Aorta (tissue), 5 donors: ENCODE measurements around the gene LCNL1. TPM values are rescaled to one million over a fixed set of nuclear protein-coding genes. Genes with fewer than 3 reads are reported as not detected.

Experiments used
- ATAC-seq: fragments of 200-7000 bp; cut with Tn5 transposase; one replicate; pipeline ENCODE4 v1.9.1; 2022; ENCODE audit warnings: moderate library complexity; ENCODE audit not compliant: low FRiP score
- DNase-seq, 2 donors: peaks; one replicate each; pipeline ENCODE4 v3.0.0-alpha.2; 2020
- H3K27ac ChIP-seq, 2 donors: one replicate each; pipeline ENCODE4 v1.5.1; 2013; ENCODE audit warnings: low read length in 2 of 2, mild to moderate bottlenecking in 2 of 2, moderate library complexity in 2 of 2, control low read depth in 1 of 2, inconsistent platforms in 1 of 2, low read depth in 1 of 2
- H3K27me3 ChIP-seq, 2 donors: one replicate each; pipeline ENCODE4 v1.6.1; 2013; ENCODE audit warnings: control low read depth in 1 of 2, low read length in 1 of 2, mild to moderate bottlenecking in 1 of 2, moderate library complexity in 1 of 2; ENCODE audit not compliant: insufficient read depth in 2 of 2, control insufficient read depth in 1 of 2
- H3K36me3 ChIP-seq, 2 donors: one replicate each; pipeline ENCODE4 v1.6.1; 2013; ENCODE audit warnings: control low read depth in 1 of 2, low read length in 1 of 2, mild to moderate bottlenecking in 1 of 2; ENCODE audit not compliant: insufficient read depth in 2 of 2, control insufficient read depth in 1 of 2
- H3K4me1 ChIP-seq, 2 donors: one replicate each; pipeline ENCODE4 v1.6.1; 2013; ENCODE audit warnings: low read length in 2 of 2, control low read depth in 1 of 2, mild to moderate bottlenecking in 1 of 2, moderate library complexity in 1 of 2; ENCODE audit not compliant: insufficient read depth in 2 of 2, control insufficient read depth in 1 of 2
- H3K4me3 ChIP-seq, 2 donors: one replicate each; pipeline ENCODE4 v1.5.1; 2013; ENCODE audit warnings: low read length in 2 of 2, control low read depth in 1 of 2, mild to moderate bottlenecking in 1 of 2
- H3K9me3 ChIP-seq: one replicate; pipeline ENCODE4 v1.6.1; 2013; ENCODE audit warnings: mild to moderate bottlenecking, low read length; ENCODE audit not compliant: control insufficient read depth
- WGBS, 2 donors: extraction: QIAGEN DNeasy Blood & Tissue Kit; methylation state at CpG; one replicate each; pipeline ENCODE4 v1.1.7; 2013; 5-methylcytosine and 5-hydroxymethylcytosine counted together
- intact Hi-C, 2 donors: fragments of 100-400 bp; cut with DNase I; formaldehyde crosslinking; loops; one replicate each; pipeline versions ENCODE4 v1.14.2 to v1.15.0; 2022
- polyA plus RNA-seq, 2 donors: library from polyadenylated mRNA; stranded (reverse); fragments of 200-250 nt; gene quantifications; one replicate each; pipeline ENCODE4 v1.2.3, GENCODE V29; 2013
- total RNA-seq, 2 donors: library from RNA; stranded (reverse); fragmentation: NEBNext Ultra II Directional; extraction: Animal tissue kit (Norgen Biotek cat#: 25700); gene quantifications; one replicate each; pipeline ENCODE4 v1.2.1, GENCODE V29; 2021
- donor health status: healthy with polysubstance abuse.
- donor health status: Bipolar disorder and iron deficiency.
- donor health status: DM: no; HTN: no; CAD: no.
- donor health status: DM: no; HTN: no; CAD: no.
- donor health status: DM: yes; HTN: yes; CAD: no.

The LCNL1 gene
- total and polyA plus RNA-seq, 4 donors = 0.15 to 1.1 (median 0.36) TPM; not detected in 1

GRCh38 chr9:136950656-136951276 is 32.0 kb upstream of the LCNL1 start:
- intact Hi-C loops = loop anchor here in 1 of 2 donors (5.0 kb wide), 1 partner anchor 82 kb away; the partner anchor contains the start of gene FUT7
- no peaks in the 10 kb centered on the region for H3K36me3 ChIP-seq
- DNase-seq = no peak
- no peaks in the 10 kb centered on the region for H3K9me3 ChIP-seq
- ATAC-seq = peak; percentile 0
- H3K27me3 ChIP-seq = no peaks in the 10 kb centered on the region
- H3K27ac ChIP-seq = peak overlapping the region in 1 of 2 donors; percentile 41
- 8 to 14% methylated on average over 8 to 9 of the region's 9 CpGs for WGBS, 2 donors
- no peaks in the 10 kb centered on the region for H3K4me1 ChIP-seq
- no peak overlapping the region for H3K4me3 ChIP-seq

- DNase-seq = no peak
- Histone ChIP-seq H3K9me3 (no peaks in the 10 kb centered on the region), H3K27me3 (no peaks in the 10 kb centered on the region), H3K36me3 (no peaks in the 10 kb centered on the region), H3K27ac (no peak within 1 kb of the TSS), H3K4me3 (no peak within 1 kb of the TSS), H3K4me1 (no peaks in the 10 kb centered on the region)
- no peak for ATAC-seq
- intact Hi-C loops = loop anchor here in 1 of 2 donors (5.0 kb wide), 1 partner anchor 81 kb away; the partner anchor contains the start of gene FUT7
- 91% methylated on average over 14 of the region's 14 CpGs for WGBS, 2 donors
Measured at GRCh38 chr9:136951541-136952320, 31.1 kb upstream of the LCNL1 start, which contains the start of gene LCN12. TSS of gene LCN12 (plus strand) at chr9:136952273. CDS start at chr9:136952328, 55 bp downstream.

- ATAC-seq (no peak), DNase-seq (no peak)
- H3K4me1 ChIP-seq = no peaks in the 10 kb centered on the region
- 71 to 73% methylated on average over 15 of the region's 15 CpGs for WGBS, 2 donors
- no peaks in the 10 kb centered on the region for H3K9me3 ChIP-seq
- no peaks in the 10 kb centered on the region for H3K36me3 ChIP-seq
- intact Hi-C loops = loop anchor here in 1 of 2 donors (5.0 kb wide), 1 partner anchor 80 kb away; the partner anchor contains the start of gene FUT7
- H3K4me3 ChIP-seq = no peak overlapping the region
- H3K27ac ChIP-seq = no peak overlapping the region
- no peaks in the 10 kb centered on the region for H3K27me3 ChIP-seq
Measured at GRCh38 chr9:136952321-136952850, 30.4 kb upstream of the LCNL1 start.

GRCh38 chr9:136952876-136953770 is 29.7 kb upstream of the LCNL1 start:
- H3K27me3 ChIP-seq = no peaks in the 10 kb centered on the region
- no peak overlapping the region for H3K27ac ChIP-seq
- intact Hi-C loops = loop anchor here in 1 of 2 donors (5.0 kb wide), 1 partner anchor 79 kb away; the partner anchor contains the start of gene FUT7
- DNase-seq = no peak
- no peaks in the 10 kb centered on the region for H3K36me3 ChIP-seq
- H3K9me3 ChIP-seq = no peaks in the 10 kb centered on the region
- H3K4me3 ChIP-seq = no peak overlapping the region
- no peak for ATAC-seq
- WGBS, 2 donors = 91 to 92% methylated on average over 44 of the region's 44 CpGs
- H3K4me1 ChIP-seq = no peaks in the 10 kb centered on the region

GRCh38 chr9:136953771-136954269 is 29.0 kb upstream of the LCNL1 start:
- no peaks in the 10 kb centered on the region for H3K36me3 ChIP-seq
- H3K9me3 ChIP-seq = no peaks in the 10 kb centered on the region
- H3K4me3 ChIP-seq = no peak overlapping the region
- no peak overlapping the region for H3K27ac ChIP-seq
- DNase-seq = no peak
- no peaks in the 10 kb centered on the region for H3K27me3 ChIP-seq
- H3K4me1 ChIP-seq = no peaks in the 10 kb centered on the region
- no peak for ATAC-seq
- intact Hi-C loops = loop anchor here in 1 of 2 donors (2.0 to 5.0 kb wide), 2 partner anchors 43 to 78 kb away; partner anchors contain the start of genes CLIC3 and FUT7
- WGBS, 2 donors = 83 to 91% methylated on average over 17 to 19 of the region's 19 CpGs

GRCh38 chr9:136954270-136955083 is 28.3 kb upstream of the LCNL1 start:
- Histone ChIP-seq H3K4me1 (no peaks in the 10 kb centered on the region), H3K27ac (no peak overlapping the region), H3K36me3 (no peaks in the 10 kb centered on the region), H3K27me3 (no peaks in the 10 kb centered on the region), H3K9me3 (no peaks in the 10 kb centered on the region), H3K4me3 (no peak overlapping the region)
- 87 to 92% methylated on average over 24 to 25 of the region's 25 CpGs for WGBS, 2 donors
- ATAC-seq (no peak), DNase-seq (no peak)
- intact Hi-C loops = loop anchor here in 1 of 2 donors (2.0 to 5.0 kb wide), 2 partner anchors 42 to 78 kb away; partner anchors contain the start of genes CLIC3 and FUT7

- WGBS, 2 donors = 90 to 91% methylated on average over 14 of the region's 14 CpGs
- ATAC-seq = no peak
- H3K4me1 ChIP-seq = no peaks in the 10 kb centered on the region
- no peaks in the 10 kb centered on the region for H3K27me3 ChIP-seq
- H3K9me3 ChIP-seq = no peaks in the 10 kb centered on the region
- H3K27ac ChIP-seq = no peak overlapping the region
- DNase-seq = no peak
- intact Hi-C loops = loop anchor here in 1 of 2 donors (2.0 kb wide), 1 partner anchor 41 kb away; the partner anchor contains the start of gene CLIC3
- no peak overlapping the region for H3K4me3 ChIP-seq
- H3K36me3 ChIP-seq = no peaks in the 10 kb centered on the region
Measured at GRCh38 chr9:136955202-136955942, 27.4 kb upstream of the LCNL1 start.
